ENCODE results near the gene CFAP52.
"Not testable (repeated sequence)": the region's sequence is repeated elsewhere in the genome, so short reads cannot be mapped to it uniquely, and the experiment has no call there.

Gene CFAP52

GRCh38 chr17:9575381-9576101 is 901 bp upstream of the CFAP52 start, which contains the start of gene STX8:
Gene STX8, minus strand, starts transcription at chr17:9575820. Its CDS starts 12 bp downstream, at chr17:9575808.
- Histone ChIP-seq H3K9me2 (replicated peaks; ENCODE audit: insufficient read depth, low read length) (no peaks in the 10 kb centered on the region), H3K4me3 (ENCODE audit: low read length) (peak within 1 kb of the TSS; percentile 93)
- DNase-seq: peak; percentile 85

GRCh38 chr17:9577373-9577709 is 899 bp downstream of the CFAP52 start:
- H3K27ac ChIP-seq (ENCODE audit: low read length): no peak overlapping the region
- H2AFZ ChIP-seq (ENCODE audit: low read length): 0 out of 2 replicates have a peak overlapping the region, but pooled peaks have one; percentile 97
- H3F3A ChIP-seq (ENCODE audit: insufficient read depth, low read length): peaks cover 7% of the 10 kb centered on the region; the same call in 1 of the 2 replicates
- no peaks in the 10 kb centered on the region for H3K36me3 ChIP-seq (replicated peaks; ENCODE audit: insufficient read depth, low read length)
- H3K9me2 ChIP-seq (replicated peaks; ENCODE audit: insufficient read depth, low read length): no peaks in the 10 kb centered on the region
- DNase-seq: no peak
- H3K9ac ChIP-seq (ENCODE audit: low read length): no peak overlapping the region
- H3K9me3 ChIP-seq (replicated peaks; ENCODE audit: insufficient read depth, low read length): no peaks in the 10 kb centered on the region
- H3K4me2 ChIP-seq (ENCODE audit: low read depth, low read length): peak overlapping the region; percentile 99; the same call in 1 of the 2 replicates
- H3K27me3 ChIP-seq (replicated peaks; ENCODE audit: insufficient read depth, low read length): no peaks in the 10 kb centered on the region
- no peaks in the 10 kb centered on the region for H3K4me1 ChIP-seq (ENCODE audit: low read length)
- no peak overlapping the region for H3K4me3 ChIP-seq (ENCODE audit: low read length)
- no peaks in the 10 kb centered on the region for H4K20me1 ChIP-seq (ENCODE audit: insufficient read depth, low read length)
- TF ChIP-seq EZH2 (optimal IDR thresholded peaks at IDR 0.05; ENCODE audit: low read depth, low read length) (no peak), EZH2phosphoT487 (IDR thresholded peaks at IDR 0.05; ENCODE audit: low read length) (no peak), CTCF (IDR thresholded peaks at IDR 0.05; ENCODE audit: low read length) (no peak; the same call in 1 of the 2 replicates)
- H3K79me2 ChIP-seq (ENCODE audit: low read length): peaks cover 11% of the 10 kb centered on the region; the same call in 1 of the 2 replicates

More at GRCh38 chr17:9575381-9576101, 901 bp upstream of the CFAP52 start, which contains the start of gene STX8:
- Histone ChIP-seq H3K79me2 (ENCODE audit: low read length) (peaks cover 11% of the 10 kb centered on the region; the same call in 1 of the 2 replicates), H3K27ac (ENCODE audit: low read length) (no peak within 1 kb of the TSS), H2AFZ (ENCODE audit: low read length) (peak within 1 kb of the TSS; percentile 97), H3K9me3 (replicated peaks; ENCODE audit: insufficient read depth, low read length) (no peaks in the 10 kb centered on the region), H3K27me3 (replicated peaks; ENCODE audit: insufficient read depth, low read length) (no peaks in the 10 kb centered on the region), H3K4me1 (ENCODE audit: low read length) (no peaks in the 10 kb centered on the region), H3K9ac (ENCODE audit: low read length) (peak within 1 kb of the TSS; percentile 68), H3K4me2 (ENCODE audit: low read depth, low read length) (peak within 1 kb of the TSS; percentile 99), H3K36me3 (replicated peaks; ENCODE audit: insufficient read depth, low read length) (no peaks in the 10 kb centered on the region), H3F3A (ENCODE audit: insufficient read depth, low read length) (peaks cover 7% of the 10 kb centered on the region; the same call in 1 of the 2 replicates), H4K20me1 (ENCODE audit: insufficient read depth, low read length) (no peaks in the 10 kb centered on the region)
- TF ChIP-seq EZH2phosphoT487 (IDR thresholded peaks at IDR 0.05; ENCODE audit: low read length): no peak

GRCh38 chr17:9587969-9588656 is 11.7 kb downstream of the CFAP52 start:
- Histone ChIP-seq H3K36me3 (replicated peaks; ENCODE audit: insufficient read depth, low read length) (no peaks in the 10 kb centered on the region), H3F3A (ENCODE audit: insufficient read depth, low read length) (no peaks in the 10 kb centered on the region), H3K9me2 (replicated peaks; ENCODE audit: insufficient read depth, low read length) (no peaks in the 10 kb centered on the region), H3K4me3 (ENCODE audit: low read length) (no peak overlapping the region), H2AFZ (ENCODE audit: low read length) (no peak overlapping the region), H3K9ac (ENCODE audit: low read length) (no peak overlapping the region), H4K20me1 (ENCODE audit: insufficient read depth, low read length) (no peaks in the 10 kb centered on the region), H3K9me3 (replicated peaks; ENCODE audit: insufficient read depth, low read length) (no peaks in the 10 kb centered on the region), H3K4me2 (ENCODE audit: low read depth, low read length) (no peak overlapping the region), H3K79me2 (ENCODE audit: low read length) (no peaks in the 10 kb centered on the region), H3K4me1 (ENCODE audit: low read length) (no peaks in the 10 kb centered on the region), H3K27me3 (replicated peaks; ENCODE audit: insufficient read depth, low read length) (no peaks in the 10 kb centered on the region), H3K27ac (ENCODE audit: low read length) (no peak overlapping the region)
- no peak for DNase-seq
- no peak for TF ChIP-seq EZH2phosphoT487 (IDR thresholded peaks at IDR 0.05; ENCODE audit: low read length)

GRCh38 chr17:9594065-9594464 is 17.6 kb downstream of the CFAP52 start:
- no peak overlapping the region for H3K27ac ChIP-seq (ENCODE audit: low read length)
- no peak for TF ChIP-seq EZH2 (optimal IDR thresholded peaks at IDR 0.05; ENCODE audit: low read depth, low read length)
- no peak for TF ChIP-seq CTCF (IDR thresholded peaks at IDR 0.05; ENCODE audit: low read length)
- TF ChIP-seq EZH2phosphoT487 (IDR thresholded peaks at IDR 0.05; ENCODE audit: low read length): no peak
- no peaks in the 10 kb centered on the region for H3F3A ChIP-seq (ENCODE audit: insufficient read depth, low read length)
- H3K36me3 ChIP-seq (replicated peaks; ENCODE audit: insufficient read depth, low read length): no peaks in the 10 kb centered on the region
- no peak overlapping the region for H3K4me3 ChIP-seq (ENCODE audit: low read length)
- H4K20me1 ChIP-seq (ENCODE audit: insufficient read depth, low read length): no peaks in the 10 kb centered on the region
- H3K9me2 ChIP-seq (replicated peaks; ENCODE audit: insufficient read depth, low read length): no peaks in the 10 kb centered on the region
- no peaks in the 10 kb centered on the region for H3K27me3 ChIP-seq (replicated peaks; ENCODE audit: insufficient read depth, low read length)
- no peak overlapping the region for H3K4me2 ChIP-seq (ENCODE audit: low read depth, low read length)
- H3K79me2 ChIP-seq (ENCODE audit: low read length): no peaks in the 10 kb centered on the region
- DNase-seq: no peak
- H3K9ac ChIP-seq (ENCODE audit: low read length): no peak overlapping the region
- no peaks in the 10 kb centered on the region for H3K9me3 ChIP-seq (replicated peaks; ENCODE audit: insufficient read depth, low read length)
- no peak overlapping the region for H2AFZ ChIP-seq (ENCODE audit: low read length)
- H3K4me1 ChIP-seq (ENCODE audit: low read length): no peaks in the 10 kb centered on the region

GRCh38 chr17:9597638-9598037 is 21.2 kb downstream of the CFAP52 start:
- not testable (repeated sequence) for H3K9me2 ChIP-seq (replicated peaks; ENCODE audit: insufficient read depth, low read length); H3K27me3 ChIP-seq (replicated peaks; ENCODE audit: insufficient read depth, low read length); H3K79me2 ChIP-seq (ENCODE audit: low read length); H2AFZ ChIP-seq (ENCODE audit: low read length); H3F3A ChIP-seq (ENCODE audit: insufficient read depth, low read length); H3K27ac ChIP-seq (ENCODE audit: low read length); DNase-seq; H3K4me2 ChIP-seq (ENCODE audit: low read depth, low read length); H3K4me3 ChIP-seq (ENCODE audit: low read length); H3K9me3 ChIP-seq (replicated peaks; ENCODE audit: insufficient read depth, low read length); H4K20me1 ChIP-seq (ENCODE audit: insufficient read depth, low read length); H3K4me1 ChIP-seq (ENCODE audit: low read length); H3K36me3 ChIP-seq (replicated peaks; ENCODE audit: insufficient read depth, low read length); H3K9ac ChIP-seq (ENCODE audit: low read length)
